GM21390 (cell line): Measurements from ENCODE around the gene MORC3.
"Not testable (repeated sequence)": the region's sequence is repeated elsewhere in the genome, so short reads cannot be mapped to it uniquely, and the experiment has no call there.

Source experiments
- ATAC-seq: cut with Tn5 transposase; IDR thresholded peaks from one replicate; pipeline ENCODE4 v1.9.1; 2021; ENCODE audit not compliant: unreplicated experiment

Gene MORC3

DNA sequence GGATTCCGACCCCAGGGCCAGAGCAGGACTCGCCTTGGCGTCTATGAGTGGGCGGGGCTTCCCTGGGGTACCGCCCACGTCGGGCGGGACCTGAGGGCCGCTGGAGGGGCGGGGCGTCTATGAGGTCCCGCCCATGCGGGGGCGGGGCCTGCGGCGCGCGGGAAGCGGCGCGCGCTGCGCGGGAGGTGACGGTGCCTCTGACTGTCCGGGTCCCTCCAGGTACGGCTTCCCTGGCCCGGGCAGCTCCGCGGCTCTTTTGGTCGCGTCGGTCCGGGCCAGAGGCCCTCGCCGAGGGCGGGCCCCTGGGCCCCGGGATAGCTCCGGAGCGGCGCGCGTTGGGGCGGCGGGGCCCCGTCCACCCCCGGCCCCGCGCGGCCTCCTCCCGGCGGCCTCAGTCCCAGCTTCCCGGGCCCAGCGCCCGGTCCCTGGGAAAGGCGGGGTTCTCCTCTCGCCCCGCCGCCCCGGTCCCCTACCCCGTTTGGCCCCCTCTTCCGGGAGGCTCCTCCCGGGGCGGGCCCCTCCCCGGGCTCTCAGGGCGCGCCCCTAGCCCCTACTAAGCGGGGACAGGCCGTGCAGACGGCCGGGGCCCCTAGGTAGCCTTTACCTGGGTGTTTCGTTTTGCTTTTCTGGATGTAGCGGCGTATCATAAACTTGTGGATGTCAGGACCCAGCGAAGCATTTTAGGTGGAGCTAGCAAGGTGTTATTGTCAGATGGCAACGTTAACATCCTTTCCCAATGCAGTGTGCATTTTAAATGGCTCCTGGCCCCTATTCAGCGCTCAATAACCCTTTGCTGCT is 65.4 kb downstream of the MORC3 start, which contains the start of gene CHAF1B:
TSS of gene CHAF1B (plus strand) at position 160 of the 798 bp plus-strand sequence. CDS start 745 bp downstream, outside the sequence.
- peak; percentile 88 for ATAC-seq

DNA sequence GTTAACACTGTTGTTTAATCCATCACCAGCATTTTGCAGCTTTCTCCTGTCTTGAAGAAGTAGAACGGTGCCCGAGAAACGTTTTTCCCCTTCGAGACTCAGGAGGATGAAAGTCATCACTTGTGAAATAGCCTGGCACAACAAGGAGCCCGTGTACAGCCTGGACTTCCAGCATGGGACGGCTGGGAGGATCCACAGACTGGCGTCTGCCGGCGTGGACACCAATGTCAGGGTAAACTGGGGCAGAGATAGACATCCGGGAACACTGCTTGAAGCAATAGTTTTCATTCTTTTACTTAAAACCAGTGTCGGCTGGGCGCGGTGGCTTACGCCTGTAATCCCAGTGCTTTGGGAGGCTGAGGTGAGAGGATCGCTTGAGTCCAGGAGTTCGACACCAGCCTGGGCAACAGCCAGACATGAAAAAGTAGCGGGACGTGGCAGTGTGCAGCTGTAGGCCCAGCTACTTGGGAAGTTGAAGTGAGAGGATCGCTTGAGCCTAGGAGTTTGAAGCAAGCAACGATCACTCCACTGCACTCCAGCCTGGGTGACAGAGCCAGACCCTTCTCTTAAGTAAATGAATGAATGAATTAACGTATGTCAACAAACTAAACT is 66.1 kb downstream of the MORC3 start:
- ATAC-seq = no peak

DNA sequence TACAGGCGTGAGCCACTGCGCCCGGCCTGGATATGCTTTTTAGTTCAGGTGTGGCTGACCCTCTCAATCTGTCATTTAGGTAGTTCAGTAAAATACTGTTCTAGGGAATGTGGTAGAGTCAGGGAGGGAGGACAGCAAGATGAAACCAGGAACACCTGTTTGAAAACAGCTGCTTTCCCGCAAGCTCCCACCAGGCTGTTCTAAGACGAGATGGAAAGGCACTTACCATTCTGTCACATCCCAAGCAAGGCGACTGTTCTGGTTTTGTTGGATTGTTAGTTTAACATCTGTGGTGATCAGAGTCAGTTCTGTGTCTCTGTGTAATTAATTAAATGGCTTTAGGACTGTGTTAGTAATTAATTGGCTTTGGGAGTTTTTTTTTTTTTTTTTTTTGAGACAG is 68.1 kb downstream of the MORC3 start:
- ATAC-seq = no peak

DNA sequence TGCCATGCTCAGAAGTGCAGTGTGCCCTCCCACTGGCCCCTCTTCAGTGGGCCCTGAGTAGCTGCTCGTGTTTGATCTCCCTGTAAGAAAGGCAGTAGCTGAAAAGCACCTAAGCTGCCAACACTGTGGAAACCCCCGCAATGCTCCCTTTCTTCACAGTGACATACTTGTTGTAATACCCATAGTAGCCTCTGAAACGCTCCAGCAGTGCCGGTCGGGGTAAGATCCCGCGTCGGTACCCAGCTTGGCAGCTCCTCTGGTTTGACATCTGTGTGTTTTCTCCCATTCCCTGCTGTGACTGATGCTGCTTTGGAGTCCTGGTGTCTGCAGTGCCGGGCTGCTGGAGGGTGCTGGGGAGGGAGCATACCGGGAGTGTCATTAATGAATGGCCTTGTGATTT is 68.8 kb downstream of the MORC3 start:
- no peak for ATAC-seq

DNA sequence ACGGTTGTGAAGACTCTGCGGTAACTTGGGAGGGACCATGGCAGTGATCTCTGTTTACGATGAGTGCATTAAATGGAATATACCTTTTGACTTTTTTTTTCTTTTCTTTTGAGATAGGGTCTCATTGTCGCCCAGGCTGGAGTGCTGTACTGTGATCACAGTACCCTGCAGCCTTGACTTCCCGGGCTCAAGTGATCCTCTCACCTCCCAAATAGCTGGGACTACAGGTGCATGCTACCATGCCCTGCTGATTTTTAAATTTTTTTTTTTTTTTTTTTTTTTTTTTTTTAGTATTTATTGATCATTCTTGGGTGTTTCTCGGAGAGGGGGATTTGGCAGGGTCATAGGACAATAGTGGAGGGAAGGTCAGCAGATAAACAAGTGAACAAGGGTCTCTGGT is 71.7 kb downstream of the MORC3 start:
- not testable (repeated sequence) for ATAC-seq

DNA sequence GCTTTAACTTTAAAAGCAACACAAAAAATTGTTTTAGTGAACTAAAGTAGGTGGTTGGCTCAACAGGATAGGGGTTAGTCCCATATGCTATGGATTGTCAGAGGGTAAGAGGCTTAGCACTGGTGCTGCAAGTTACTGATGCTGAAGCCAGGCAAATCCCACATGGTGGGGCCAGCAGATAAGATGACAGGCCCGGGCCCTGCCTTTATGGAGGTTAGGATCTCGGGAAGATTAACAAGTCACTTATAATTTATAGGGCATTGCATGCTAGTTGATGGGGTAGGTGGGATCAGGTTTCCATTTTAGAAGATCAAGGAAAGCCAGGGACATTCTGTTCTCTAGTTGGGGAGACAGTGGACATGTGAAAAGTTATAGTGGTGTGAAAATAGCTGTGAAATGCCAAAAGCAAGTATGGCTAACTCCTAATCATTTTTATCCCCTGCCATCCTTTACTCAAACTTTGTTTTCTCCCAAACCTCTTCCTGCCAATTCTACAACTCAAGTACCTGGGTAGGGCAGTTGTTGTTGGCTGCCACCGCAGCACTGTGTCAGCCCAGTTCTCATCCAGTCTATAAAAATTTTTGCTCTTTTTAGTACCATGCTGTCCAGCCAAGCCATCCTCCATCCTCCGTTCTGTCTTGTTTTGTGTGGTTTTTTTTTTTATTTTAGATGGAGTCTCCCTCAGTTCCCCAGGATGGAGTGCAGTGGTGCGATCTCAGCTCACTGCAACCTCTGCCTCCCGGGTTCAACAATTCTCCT is 75.5 kb downstream of the MORC3 start:
- no peak for ATAC-seq

DNA sequence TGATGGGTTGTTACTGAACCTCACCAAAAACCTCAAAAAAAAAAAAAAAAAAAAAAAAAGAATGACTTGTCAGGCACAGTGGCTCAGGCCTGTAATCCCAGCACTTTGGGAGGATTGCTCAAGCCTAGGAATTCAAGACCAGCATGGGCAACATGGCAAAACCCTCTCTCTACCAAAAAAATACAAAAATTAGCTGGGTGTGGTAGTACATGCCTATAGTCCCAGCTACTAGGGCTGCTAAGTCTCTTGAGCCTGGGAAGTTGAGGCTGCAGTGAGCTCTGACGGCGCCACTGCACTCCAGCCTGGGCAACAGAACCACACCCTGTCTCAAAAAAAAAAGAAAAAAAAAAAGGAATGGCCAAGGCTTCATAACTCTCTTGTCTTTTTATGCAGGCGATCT is 76.3 kb downstream of the MORC3 start:
- no peak for ATAC-seq

DNA sequence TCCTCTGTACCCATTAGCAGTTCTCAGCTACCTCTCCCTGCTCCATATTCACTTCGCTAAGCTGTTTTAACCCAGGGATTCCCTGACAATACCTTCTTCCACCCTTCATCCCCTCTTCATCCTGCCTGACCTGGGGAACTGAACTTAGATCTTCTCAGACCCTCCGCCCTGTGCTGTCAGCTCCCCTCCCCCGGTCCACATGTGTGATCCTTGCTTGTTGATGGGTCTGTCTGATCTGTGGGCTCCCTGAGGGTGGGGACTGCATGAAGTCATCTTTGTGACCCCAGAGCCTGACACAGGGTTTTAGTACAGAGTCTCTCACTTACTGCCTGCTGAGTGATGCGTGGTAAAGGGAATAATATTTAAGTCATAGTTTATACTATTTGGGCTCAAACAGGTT is 77.0 kb downstream of the MORC3 start:
- no peak for ATAC-seq

DNA sequence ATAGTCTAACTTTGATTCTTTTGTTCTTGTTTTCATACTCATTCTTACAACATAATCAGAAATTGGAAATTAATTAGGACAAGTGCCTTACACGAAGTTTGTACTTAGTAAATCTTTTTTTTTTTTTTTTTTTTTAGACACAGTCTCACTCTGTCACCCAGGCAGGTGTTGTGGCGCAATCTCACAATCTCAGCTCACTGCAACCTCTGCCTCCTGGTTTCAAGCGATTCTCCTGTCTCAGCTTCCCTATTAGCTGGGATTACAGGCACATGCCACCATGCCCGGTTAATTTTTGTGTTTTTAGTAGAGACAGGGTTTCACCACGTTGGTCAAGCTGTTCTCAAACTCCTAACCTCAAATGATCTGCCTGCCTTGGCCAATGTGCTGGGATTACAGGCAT is 77.6 kb downstream of the MORC3 start:
- no peak for ATAC-seq

DNA sequence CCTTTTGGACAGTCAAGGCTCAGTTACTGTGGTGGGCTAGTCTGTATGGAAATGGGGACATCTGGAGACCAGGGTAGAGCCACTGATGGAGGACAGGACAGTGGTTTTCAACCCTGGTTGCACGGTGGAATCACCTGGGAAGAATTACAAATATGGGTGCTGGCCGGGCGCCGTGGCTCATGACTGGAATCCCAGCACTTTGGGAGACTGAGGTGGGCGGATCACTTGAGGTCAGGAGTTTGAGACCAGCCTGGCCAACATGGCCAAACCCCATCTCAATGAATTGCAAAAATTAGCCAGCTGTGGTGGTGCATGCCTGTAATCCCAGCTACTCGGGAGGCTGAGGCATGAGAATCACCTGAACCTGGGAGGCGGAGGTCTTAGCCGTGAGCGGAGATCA is 79.7 kb downstream of the MORC3 start:
- not testable (repeated sequence) for ATAC-seq

DNA sequence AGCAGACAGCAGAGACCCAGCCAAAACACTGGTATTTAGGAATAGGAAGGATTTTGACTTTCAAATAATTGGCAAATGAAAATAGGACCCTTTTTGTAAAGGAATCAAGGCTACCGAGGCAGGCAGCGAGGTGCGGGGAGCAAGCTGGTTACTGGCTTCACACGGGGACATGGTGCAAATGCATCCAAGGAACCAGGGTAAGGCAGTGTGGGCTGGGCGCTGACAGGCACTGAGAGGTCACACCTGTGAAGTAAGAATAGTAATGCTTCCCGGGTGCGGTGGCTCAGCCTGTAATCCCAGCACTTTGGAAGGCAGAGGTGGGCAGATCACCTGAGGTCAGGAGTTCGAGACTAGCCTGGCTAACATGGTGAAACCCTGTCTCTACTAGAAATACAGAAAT is 80.7 kb downstream of the MORC3 start:
- ATAC-seq = no peak

DNA sequence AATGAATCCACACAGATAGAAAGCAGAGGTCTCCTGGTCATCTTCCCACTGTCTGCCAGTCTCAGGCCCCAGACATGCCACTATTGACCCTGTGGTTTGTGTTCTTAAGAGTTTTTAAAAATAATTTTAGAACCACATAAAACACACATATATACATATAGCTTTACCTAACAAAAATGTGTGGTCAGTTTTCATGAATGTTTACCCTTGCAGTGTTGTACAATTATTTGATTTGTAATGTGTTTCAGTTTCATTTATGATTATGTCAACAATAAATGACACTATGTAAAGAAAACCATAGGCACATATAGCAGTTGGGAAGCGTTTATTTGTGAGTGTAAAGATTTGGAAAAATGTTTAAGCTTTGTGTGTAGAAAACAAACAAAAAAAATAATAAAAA is 82.3 kb downstream of the MORC3 start:
- ATAC-seq = no peak

DNA sequence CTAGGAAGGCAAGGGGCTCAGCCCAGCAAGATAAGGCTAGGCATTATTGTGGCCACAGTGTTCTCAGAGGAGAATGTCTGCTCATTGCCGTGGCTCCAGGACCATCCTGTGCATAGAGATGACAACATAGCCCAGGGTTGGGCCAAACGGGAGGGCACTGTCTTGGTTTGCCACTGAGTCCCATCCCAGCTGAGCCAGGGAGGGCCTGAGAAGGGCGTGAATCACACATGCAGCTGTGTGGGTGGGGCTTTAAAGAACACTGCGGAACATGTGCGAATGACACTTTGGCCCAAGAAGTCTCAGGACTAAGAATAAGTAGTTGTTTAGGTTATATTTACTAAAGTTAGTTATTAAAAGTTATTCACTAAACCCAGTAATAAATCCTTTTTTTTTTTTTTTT is 83.7 kb downstream of the MORC3 start:
- ATAC-seq = no peak

DNA sequence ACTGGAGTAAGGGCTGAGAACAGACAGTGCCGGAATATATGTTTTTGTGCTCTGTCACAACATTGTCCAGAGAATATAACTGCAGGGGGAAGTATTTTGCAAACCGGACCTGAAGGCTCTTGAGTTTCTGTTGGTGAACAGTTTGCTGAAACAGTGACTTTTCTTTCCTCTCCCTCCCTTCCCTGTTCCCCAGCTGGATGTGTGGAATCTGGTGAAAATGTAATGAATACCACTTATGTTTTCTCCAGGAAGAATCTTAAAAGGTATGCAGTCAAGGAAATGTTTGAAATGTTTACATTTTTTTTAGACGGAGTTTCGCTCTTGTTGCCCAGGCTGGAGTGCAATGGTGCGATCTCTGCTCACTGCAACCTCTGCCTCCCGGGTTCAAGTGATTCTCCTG is 88.6 kb downstream of the MORC3 start:
- no peak for ATAC-seq

DNA sequence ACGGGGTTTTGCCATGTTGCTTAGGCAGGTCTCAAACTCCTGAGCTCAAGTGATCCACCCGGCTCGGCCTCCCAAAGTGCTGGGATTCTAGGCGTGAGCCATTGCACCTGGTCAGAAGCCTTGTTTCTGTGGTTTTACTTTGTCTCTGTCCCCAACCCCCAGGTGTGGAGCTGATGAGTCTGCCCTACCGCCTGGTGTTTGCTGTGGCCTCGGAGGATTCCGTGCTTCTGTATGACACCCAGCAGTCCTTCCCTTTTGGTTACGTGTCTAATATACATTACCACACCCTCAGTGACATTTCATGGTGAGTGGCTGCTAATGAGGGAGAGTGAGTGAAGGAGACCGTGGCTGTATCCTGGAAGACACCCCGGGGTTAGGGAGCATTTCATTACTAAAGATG is 91.3 kb downstream of the MORC3 start:
- no peak for ATAC-seq

DNA sequence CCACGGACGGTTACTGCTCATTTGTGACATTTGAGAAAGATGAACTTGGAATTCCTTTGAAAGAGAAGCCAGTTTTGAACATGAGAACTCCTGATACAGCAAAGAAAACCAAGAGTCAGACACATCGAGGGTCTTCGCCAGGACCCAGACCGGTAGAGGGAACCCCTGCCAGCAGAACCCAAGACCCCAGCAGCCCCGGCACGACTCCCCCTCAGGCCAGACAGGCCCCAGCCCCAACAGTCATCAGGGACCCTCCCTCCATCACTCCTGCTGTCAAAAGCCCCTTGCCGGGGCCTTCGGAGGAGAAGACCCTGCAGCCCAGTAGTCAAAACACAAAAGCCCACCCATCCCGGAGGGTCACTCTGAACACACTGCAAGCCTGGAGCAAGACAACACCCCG is 92.9 kb downstream of the MORC3 start:
- no peak for ATAC-seq

DNA sequence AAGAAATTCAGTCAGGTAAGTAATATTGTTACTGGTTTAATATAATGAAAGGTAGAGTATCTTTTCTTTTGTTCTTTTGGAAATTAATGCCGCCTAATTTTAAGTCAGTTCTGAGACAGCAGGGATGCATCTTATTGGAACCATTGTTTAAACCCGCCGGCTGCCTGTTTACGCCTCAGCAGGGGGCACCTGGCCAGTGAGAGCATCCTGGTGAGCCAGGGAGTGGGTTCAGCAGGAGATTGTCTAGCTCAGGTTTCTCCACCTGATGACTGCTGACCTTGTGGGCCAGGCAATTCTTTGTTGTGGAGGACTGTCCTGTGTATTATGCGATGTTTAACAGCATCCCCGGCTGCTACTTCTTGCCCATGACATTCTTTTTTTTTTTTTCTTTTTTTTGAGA is 95.4 kb downstream of the MORC3 start:
- no peak for ATAC-seq

DNA sequence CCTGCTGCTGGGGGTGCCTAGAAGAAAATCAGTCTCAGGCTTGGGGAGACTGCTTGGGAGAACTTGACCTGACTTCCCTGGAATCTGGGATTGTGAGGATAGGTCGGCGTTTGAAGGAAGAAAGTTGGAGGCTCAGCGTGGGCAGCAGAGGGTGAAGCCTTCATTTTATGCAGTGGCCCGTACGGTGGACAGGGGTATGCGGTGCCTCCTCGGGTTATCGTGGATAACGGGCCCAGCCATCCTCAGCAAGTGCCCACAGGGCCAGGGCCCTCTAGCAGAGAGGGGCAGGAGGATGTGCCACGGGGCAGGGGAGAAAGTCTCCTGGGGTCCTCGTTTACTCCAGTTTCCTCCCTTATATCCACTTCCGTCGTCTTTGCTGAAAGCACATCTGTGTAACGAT is 99.2 kb downstream of the MORC3 start:
- ATAC-seq = no peak

DNA sequence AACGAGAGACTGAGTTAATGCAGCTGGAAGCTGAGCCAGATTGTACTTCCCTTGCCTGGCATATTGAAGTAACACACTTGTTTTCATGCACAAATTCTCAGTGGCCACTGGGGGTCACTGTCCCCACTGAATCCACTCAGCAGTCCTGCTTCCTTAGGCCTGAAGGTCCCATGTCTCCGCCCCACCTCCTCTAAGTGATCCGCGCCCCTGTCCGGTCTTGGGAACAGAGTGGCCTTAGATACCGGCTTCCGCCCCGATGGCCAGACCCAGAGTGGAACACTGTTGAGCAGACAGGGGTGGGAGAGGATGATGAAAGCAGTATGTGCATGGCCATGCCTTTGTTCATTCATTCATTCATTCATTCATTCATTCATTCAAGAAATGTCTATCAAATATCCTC is 100.0 kb downstream of the MORC3 start:
- no peak for ATAC-seq

DNA sequence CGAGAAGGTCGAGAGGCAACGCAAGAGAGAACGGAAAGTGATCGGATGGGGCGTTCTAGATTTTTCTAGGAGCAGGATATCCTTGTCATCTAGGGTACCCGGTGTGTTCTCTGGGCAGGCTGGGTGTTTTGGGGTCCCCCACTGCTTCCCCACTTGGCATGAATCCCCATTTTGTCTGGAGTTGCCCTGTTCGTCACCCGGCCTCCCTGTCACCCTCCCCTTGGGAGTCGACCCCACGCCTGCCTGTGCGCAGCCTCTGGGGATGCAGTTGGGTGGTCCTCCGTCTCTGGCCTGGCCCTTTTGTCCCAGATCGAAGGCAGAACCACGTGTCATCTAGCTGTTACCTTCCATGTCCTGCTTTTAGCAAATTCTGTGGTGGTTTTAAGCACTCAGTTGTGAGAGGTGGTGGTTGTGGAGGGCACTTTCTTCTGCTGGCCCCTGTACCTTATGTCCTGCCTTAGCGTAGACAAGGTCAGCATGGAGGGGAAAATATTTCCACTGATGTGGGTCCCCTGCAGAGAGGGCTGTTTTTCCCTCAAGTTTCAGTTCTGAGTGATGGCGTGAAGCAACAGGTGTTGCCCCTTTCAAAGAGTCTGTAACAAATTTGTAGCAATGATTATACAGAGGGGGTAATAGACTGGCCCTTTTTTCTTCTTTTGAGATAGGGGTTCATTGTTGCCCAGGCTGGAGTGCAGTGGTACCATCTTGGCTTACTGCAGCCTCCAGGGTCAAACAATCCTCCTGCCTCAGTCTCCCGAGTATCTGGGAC is 100.8 kb downstream of the MORC3 start:
- no peak for ATAC-seq
